Aorta (tissue), 5 donors: ENCODE data around the gene NAPB. TPM values are rescaled to one million over a fixed set of nuclear protein-coding genes. Genes with fewer than 3 reads are reported as not detected.
"Not testable (repeated sequence)": the region's sequence is repeated elsewhere in the genome, so short reads cannot be mapped to it uniquely, and the experiment has no call there.

ENCODE experiments used
- ATAC-seq: fragments of 200-7000 bp; cut with Tn5 transposase; one replicate; pipeline ENCODE4 v1.9.1; 2022; ENCODE audit warnings: moderate library complexity; ENCODE audit not compliant: low FRiP score
- DNase-seq, 2 donors: peaks; one replicate each; pipeline ENCODE4 v3.0.0-alpha.2; 2020
- H3K27ac ChIP-seq, 2 donors: one replicate each; pipeline ENCODE4 v1.5.1; 2013; ENCODE audit warnings: low read length in 2 of 2, mild to moderate bottlenecking in 2 of 2, moderate library complexity in 2 of 2, control low read depth in 1 of 2, inconsistent platforms in 1 of 2, low read depth in 1 of 2
- H3K27me3 ChIP-seq, 2 donors: one replicate each; pipeline ENCODE4 v1.6.1; 2013; ENCODE audit warnings: control low read depth in 1 of 2, low read length in 1 of 2, mild to moderate bottlenecking in 1 of 2, moderate library complexity in 1 of 2; ENCODE audit not compliant: insufficient read depth in 2 of 2, control insufficient read depth in 1 of 2
- H3K36me3 ChIP-seq, 2 donors: one replicate each; pipeline ENCODE4 v1.6.1; 2013; ENCODE audit warnings: control low read depth in 1 of 2, low read length in 1 of 2, mild to moderate bottlenecking in 1 of 2; ENCODE audit not compliant: insufficient read depth in 2 of 2, control insufficient read depth in 1 of 2
- H3K4me1 ChIP-seq, 2 donors: one replicate each; pipeline ENCODE4 v1.6.1; 2013; ENCODE audit warnings: low read length in 2 of 2, control low read depth in 1 of 2, mild to moderate bottlenecking in 1 of 2, moderate library complexity in 1 of 2; ENCODE audit not compliant: insufficient read depth in 2 of 2, control insufficient read depth in 1 of 2
- H3K4me3 ChIP-seq, 2 donors: one replicate each; pipeline ENCODE4 v1.5.1; 2013; ENCODE audit warnings: low read length in 2 of 2, control low read depth in 1 of 2, mild to moderate bottlenecking in 1 of 2
- H3K9me3 ChIP-seq: one replicate; pipeline ENCODE4 v1.6.1; 2013; ENCODE audit warnings: mild to moderate bottlenecking, low read length; ENCODE audit not compliant: control insufficient read depth
- WGBS, 2 donors: extraction: QIAGEN DNeasy Blood & Tissue Kit; methylation state at CpG; one replicate each; pipeline ENCODE4 v1.1.7; 2013; 5-methylcytosine and 5-hydroxymethylcytosine counted together
- intact Hi-C, 2 donors: fragments of 100-400 bp; cut with DNase I; formaldehyde crosslinking; loops; one replicate each; pipeline versions ENCODE4 v1.14.2 to v1.15.0; 2022
- long read RNA-seq, 2 donors: library from polyadenylated mRNA; unstranded; transcript quantifications; one replicate each; pipeline ENCODE4 v2.0.0, GENCODE V29; 2020 to 2021
- polyA plus RNA-seq, 2 donors: library from polyadenylated mRNA; stranded (reverse); fragments of 200-250 nt; gene quantifications; one replicate each; pipeline ENCODE4 v1.2.3, GENCODE V29; 2013
- total RNA-seq, 2 donors: library from RNA; stranded (reverse); fragmentation: NEBNext Ultra II Directional; extraction: Animal tissue kit (Norgen Biotek cat#: 25700); gene quantifications; one replicate each; pipeline ENCODE4 v1.2.1, GENCODE V29; 2021
- donor health status: healthy with polysubstance abuse.
- donor health status: Bipolar disorder and iron deficiency.
- donor health status: DM: no; HTN: no; CAD: no.
- donor health status: DM: no; HTN: no; CAD: no.
- donor health status: DM: yes; HTN: yes; CAD: no.

Gene NAPB
- total RNA-seq, result 10 to 100 TPM; 10.6 to 15.2 TPM
- polyA plus RNA-seq, result 1 to 10 TPM; 6.6 to 9.8 TPM
- long read RNA-seq, donor 1, result 0 reads
- long read RNA-seq, donor 2, partial matches to known transcripts, result 0 of 8 reads
- long read RNA-seq, donor 2, other reads (novel, unspliced or antisense), result 4 of 8 reads

- H3K36me3 ChIP-seq, result no peaks in the 10 kb centered on the region
- peak within 1 kb of the TSS; percentile 18 to 61 for H3K27ac ChIP-seq
- H3K4me3 ChIP-seq, result peak within 1 kb of the TSS; percentile 81 to 83
- DNase-seq (peak; percentile 97 to 99), ATAC-seq (peak; percentile 99)
- peaks cover 0 to 3% of the 10 kb centered on the region in 2 donors for H3K4me1 ChIP-seq
- no peaks in the 10 kb centered on the region for H3K27me3 ChIP-seq
- intact Hi-C loops, result loop anchor here in 1 of 2 donors (5.0 to 10.0 kb wide), 2 partner anchors 59 to 204 kb away; partner anchors contain the start of gene GZF1
- WGBS, 2 donors, result 1% methylated on average over 53 to 64 of the region's 64 CpGs
- H3K9me3 ChIP-seq, result no peaks in the 10 kb centered on the region
Observed at GRCh38 chr20:23420943-23421931, at the start of gene NAPB. TSS of gene NAPB (minus strand) at chr20:23421488. CDS start at chr20:23421402, 86 bp downstream.

DNA sequence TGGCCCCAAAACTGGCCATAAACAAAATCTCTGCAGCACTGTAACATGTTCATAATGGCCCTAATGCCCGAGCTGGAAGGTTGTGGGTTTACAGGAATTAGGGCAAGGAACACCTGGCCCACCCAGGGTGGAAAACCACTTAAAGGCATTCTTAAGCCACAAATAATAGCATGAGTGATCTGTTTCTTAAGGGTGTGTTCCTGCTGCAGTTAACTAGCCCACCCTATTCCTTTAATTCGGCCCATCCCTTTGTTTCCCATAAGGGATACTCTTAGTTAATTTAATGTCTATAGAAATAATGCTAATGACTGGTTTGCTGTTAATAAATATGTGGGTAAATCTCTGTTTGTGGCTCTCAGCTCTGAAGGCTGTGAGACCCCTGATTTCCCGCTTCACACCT is 45.7 kb upstream of the NAPB start:
- intact Hi-C loops, ATAC-seq, H3K9me3 ChIP-seq, H3K27me3 ChIP-seq, H3K36me3 ChIP-seq, H3K4me3 ChIP-seq, H3K4me1 ChIP-seq, H3K27ac ChIP-seq, DNase-seq: not testable (repeated sequence)
- 69 to 81% methylated on average over 3 of the region's 3 CpGs for WGBS, 2 donors

DNA sequence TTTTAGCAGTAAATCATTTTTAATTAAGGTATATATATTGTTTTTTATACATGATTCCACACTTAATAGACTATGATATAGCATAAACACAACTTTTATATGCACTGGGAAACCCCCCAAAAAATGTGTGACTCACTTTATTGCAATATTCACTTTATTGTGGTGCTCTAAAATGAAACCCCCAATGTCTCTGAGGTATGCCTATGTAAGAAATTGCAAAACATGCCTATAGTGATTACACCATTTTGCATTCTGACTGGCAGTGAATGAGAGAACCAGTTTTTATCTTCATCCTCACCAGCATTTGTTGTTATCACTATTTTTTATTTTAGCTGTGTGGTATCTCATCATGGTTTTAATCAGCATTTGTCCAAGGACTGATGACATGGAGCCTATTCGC is 39.9 kb upstream of the NAPB start:
- no peaks in the 10 kb centered on the region for H3K36me3 ChIP-seq
- no peak overlapping the region for H3K27ac ChIP-seq
- WGBS, 2 donors, result 35 to 92% methylated on average over 1 of the region's 1 CpG

GRCh38 chr20:23459461-23460150 is 38.3 kb upstream of the NAPB start:
- DNase-seq (no peak), ATAC-seq (no peak)
- peaks cover 5% of the 10 kb centered on the region for H3K9me3 ChIP-seq
- WGBS, 2 donors, result 66 to 71% methylated on average over 3 of the region's 3 CpGs
- H3K4me3 ChIP-seq, result no peak overlapping the region
- H3K27ac ChIP-seq, result no peak overlapping the region
- H3K4me1 ChIP-seq, result no peaks in the 10 kb centered on the region
- H3K27me3 ChIP-seq, result no peaks in the 10 kb centered on the region
- intact Hi-C loops, result no loop called here
- H3K36me3 ChIP-seq, result no peaks in the 10 kb centered on the region

More for the DNA sequence above, 39.9 kb upstream of the NAPB start:
- ATAC-seq (no peak), DNase-seq (no peak)
- no peaks in the 10 kb centered on the region for H3K4me1 ChIP-seq
- no peaks in the 10 kb centered on the region for H3K27me3 ChIP-seq
- no peak overlapping the region for H3K4me3 ChIP-seq
- intact Hi-C loops, result no loop called here
- peaks cover 8% of the 10 kb centered on the region for H3K9me3 ChIP-seq

DNA sequence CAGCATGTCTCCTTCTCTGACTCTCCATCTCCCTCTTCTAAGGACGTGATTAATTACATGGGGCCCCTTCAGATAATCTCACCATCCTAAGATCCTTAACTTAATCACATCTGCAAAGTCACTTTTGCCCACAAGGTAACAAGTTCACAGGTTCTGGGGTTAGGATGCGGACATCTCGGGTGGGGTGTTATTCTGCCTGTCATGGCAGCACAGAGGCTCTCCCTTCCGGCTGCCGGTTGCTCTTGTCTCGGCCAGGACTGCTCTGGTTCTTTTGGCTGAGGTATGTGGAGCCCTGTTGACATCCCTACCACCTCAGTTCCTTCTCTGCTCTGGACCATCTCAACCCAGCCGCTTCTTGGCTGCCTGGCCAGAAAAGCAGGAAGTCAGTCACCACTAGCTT is 35.6 kb upstream of the NAPB start:
- Histone ChIP-seq H3K27ac (no peak overlapping the region), H3K36me3 (no peaks in the 10 kb centered on the region), H3K4me1 (no peaks in the 10 kb centered on the region), H3K4me3 (no peak overlapping the region), H3K9me3 (peaks cover 3% of the 10 kb centered on the region), H3K27me3 (no peaks in the 10 kb centered on the region)
- WGBS, 2 donors, result 86 to 89% methylated on average over 7 of the region's 7 CpGs
- no peak for DNase-seq
- ATAC-seq, result no peak
- intact Hi-C loops, result no loop called here

- no peak for DNase-seq
- 46 to 54% methylated on average over 3 of the region's 3 CpGs for WGBS, 2 donors
- intact Hi-C loops, result no loop called here
- Histone ChIP-seq H3K9me3 (peaks cover 3% of the 10 kb centered on the region), H3K27me3 (no peaks in the 10 kb centered on the region), H3K36me3 (no peaks in the 10 kb centered on the region), H3K4me3 (no peak overlapping the region), H3K4me1 (no peaks in the 10 kb centered on the region), H3K27ac (no peak overlapping the region)
- ATAC-seq, result no peak
Observed at GRCh38 chr20:23456409-23456808, 35.1 kb upstream of the NAPB start.

- no peaks in the 10 kb centered on the region for H3K36me3 ChIP-seq
- WGBS, 2 donors, result 87 to 92% methylated on average over 7 of the region's 7 CpGs
- ATAC-seq (no peak), DNase-seq (no peak)
- H3K4me1 ChIP-seq, result no peaks in the 10 kb centered on the region
- H3K27me3 ChIP-seq, result no peaks in the 10 kb centered on the region
- H3K4me3 ChIP-seq, result no peak overlapping the region
- no peak overlapping the region for H3K27ac ChIP-seq
- peaks cover 3% of the 10 kb centered on the region for H3K9me3 ChIP-seq
- intact Hi-C loops, result no loop called here
Observed at GRCh38 chr20:23455639-23456038, 34.4 kb upstream of the NAPB start.

GRCh38 chr20:23454816-23455215 is 33.5 kb upstream of the NAPB start:
- Histone ChIP-seq H3K9me3 (peaks cover 2% of the 10 kb centered on the region), H3K4me1 (no peaks in the 10 kb centered on the region), H3K4me3 (no peak overlapping the region), H3K36me3 (no peaks in the 10 kb centered on the region), H3K27ac (no peak overlapping the region), H3K27me3 (no peaks in the 10 kb centered on the region)
- DNase-seq (no peak), ATAC-seq (no peak)
- 90 to 94% methylated on average over 1 of the region's 1 CpG for WGBS, 2 donors
- intact Hi-C loops, result no loop called here
